GM21526 (cell line): ENCODE measurements around the gene ARID5A.
"Not testable (repeated sequence)": the region's sequence is repeated elsewhere in the genome, so short reads cannot be mapped to it uniquely, and the experiment has no call there.

ENCODE experiments used
- ATAC-seq: cut with Tn5 transposase; IDR thresholded peaks from one replicate; pipeline ENCODE4 v1.9.1; 2021; ENCODE audit warnings: moderate library complexity; ENCODE audit not compliant: unreplicated experiment, low FRiP score

ARID5A gene

GRCh38 chr2:96553176-96553956 is 16.8 kb downstream of the ARID5A start:
- no peak for ATAC-seq

GRCh38 chr2:96553957-96554292 is 17.4 kb downstream of the ARID5A start:
- ATAC-seq, result not testable (repeated sequence)

- ATAC-seq, result no peak
These were observed 18.0 kb downstream of the ARID5A start for GRCh38 chr2:96554293-96555145.

- ATAC-seq, result no peak
These were observed 18.6 kb downstream of the ARID5A start for GRCh38 chr2:96555146-96555610.

GRCh38 chr2:96556441-96557330 is 20.1 kb downstream of the ARID5A start:
- no peak for ATAC-seq

GRCh38 chr2:96557421-96557820 is 20.9 kb downstream of the ARID5A start:
- ATAC-seq, result not testable (repeated sequence)

- no peak for ATAC-seq
These were observed 21.5 kb downstream of the ARID5A start for GRCh38 chr2:96558061-96558460.

GRCh38 chr2:96558485-96558884 is 21.9 kb downstream of the ARID5A start:
- ATAC-seq, result no peak

- ATAC-seq, result no peak
These were observed 27.5 kb downstream of the ARID5A start for GRCh38 chr2:96564026-96564425.

GRCh38 chr2:96564563-96564962 is 28.0 kb downstream of the ARID5A start:
- ATAC-seq, result no peak

- no peak for ATAC-seq
These were observed 28.6 kb downstream of the ARID5A start for GRCh38 chr2:96565111-96565510.

- no peak for ATAC-seq
These were observed 31.5 kb downstream of the ARID5A start for GRCh38 chr2:96568094-96568493.

GRCh38 chr2:96574364-96574763 is 37.8 kb downstream of the ARID5A start:
- no peak for ATAC-seq

GRCh38 chr2:96575785-96576456 is 39.4 kb downstream of the ARID5A start:
- no peak for ATAC-seq

- no peak for ATAC-seq
These were observed 40.9 kb downstream of the ARID5A start for GRCh38 chr2:96577501-96577900.

GRCh38 chr2:96578731-96579130 is 42.2 kb downstream of the ARID5A start:
- ATAC-seq, result no peak

GRCh38 chr2:96579422-96579821 is 42.9 kb downstream of the ARID5A start:
- no peak for ATAC-seq

- no peak for ATAC-seq
These were observed 44.2 kb downstream of the ARID5A start for GRCh38 chr2:96580771-96581170.

- no peak for ATAC-seq
These were observed 47.5 kb downstream of the ARID5A start for GRCh38 chr2:96584017-96584416.

- no peak for ATAC-seq
These were observed 51.3 kb downstream of the ARID5A start for GRCh38 chr2:96587843-96588242.
